Measurements from ENCODE around the gene COMMD9. TPM values are rescaled to one million over a fixed set of nuclear protein-coding genes. Genes with fewer than 3 reads are reported as not detected.
A peak's percentile ranks its signal among the peaks of the same experiment; 100 is the strongest.
"Not testable (repeated sequence)": the region's sequence is repeated elsewhere in the genome, so short reads cannot be mapped to it uniquely, and the experiment has no call there.

The COMMD9 gene
- total and polyA plus RNA-seq, 2 experiments from 2014 or later: 42.2 to 85.3 TPM

- in situ Hi-C loops (cut with MboI): no loop called here
- H3K9ac ChIP-seq: no peak overlapping the region
- no peaks in the 10 kb centered on the region for H3K9me3 ChIP-seq (ENCODE audit: low read depth)
- no peak overlapping the region for H2AFZ ChIP-seq
- H3K9me2 ChIP-seq (ENCODE audit: insufficient read depth): no peaks in the 10 kb centered on the region
- H3K79me2 ChIP-seq (ENCODE audit: insufficient read depth): no peaks in the 10 kb centered on the region
- no peaks in the 10 kb centered on the region for H3K27me3 ChIP-seq (replicated peaks; ENCODE audit: insufficient read depth)
- no peak overlapping the region for H3K4me2 ChIP-seq (ENCODE audit: unreplicated experiment)
- H3K4me3 ChIP-seq: no peak overlapping the region
- H3K4me1 ChIP-seq (ENCODE audit: insufficient read depth): peaks cover 11% of the 10 kb centered on the region
- peaks cover 13% of the 10 kb centered on the region for H3F3A ChIP-seq (ENCODE audit: insufficient read depth)
- WGBS, 2 experiments (ENCODE audit: low coverage in 1 of 2, low lambda C conversion rate in 2 of 2, missing lambda C conversion rate in 2 of 2): 79 to 88% methylated on average over 2 of the region's 2 CpGs
- H3K36me3 ChIP-seq (ENCODE audit: low read depth): no peaks in the 10 kb centered on the region
- H3K27ac ChIP-seq: no peak overlapping the region
- TF ChIP-seq EZH2 (IDR thresholded peaks at IDR 0.05; ENCODE audit: insufficient read depth, poor library complexity, severe bottlenecking) (no peak), EZH2phosphoT487 (IDR thresholded peaks at IDR 0.05; ENCODE audit: insufficient read depth, low read depth) (no peak)
- H4K20me1 ChIP-seq (ENCODE audit: insufficient read depth): no peaks in the 10 kb centered on the region
- peak; percentile 40 for DNase-seq
Observed at GRCh38 chr11:36328966-36329673, 39.9 kb upstream of the COMMD9 start.

DNA sequence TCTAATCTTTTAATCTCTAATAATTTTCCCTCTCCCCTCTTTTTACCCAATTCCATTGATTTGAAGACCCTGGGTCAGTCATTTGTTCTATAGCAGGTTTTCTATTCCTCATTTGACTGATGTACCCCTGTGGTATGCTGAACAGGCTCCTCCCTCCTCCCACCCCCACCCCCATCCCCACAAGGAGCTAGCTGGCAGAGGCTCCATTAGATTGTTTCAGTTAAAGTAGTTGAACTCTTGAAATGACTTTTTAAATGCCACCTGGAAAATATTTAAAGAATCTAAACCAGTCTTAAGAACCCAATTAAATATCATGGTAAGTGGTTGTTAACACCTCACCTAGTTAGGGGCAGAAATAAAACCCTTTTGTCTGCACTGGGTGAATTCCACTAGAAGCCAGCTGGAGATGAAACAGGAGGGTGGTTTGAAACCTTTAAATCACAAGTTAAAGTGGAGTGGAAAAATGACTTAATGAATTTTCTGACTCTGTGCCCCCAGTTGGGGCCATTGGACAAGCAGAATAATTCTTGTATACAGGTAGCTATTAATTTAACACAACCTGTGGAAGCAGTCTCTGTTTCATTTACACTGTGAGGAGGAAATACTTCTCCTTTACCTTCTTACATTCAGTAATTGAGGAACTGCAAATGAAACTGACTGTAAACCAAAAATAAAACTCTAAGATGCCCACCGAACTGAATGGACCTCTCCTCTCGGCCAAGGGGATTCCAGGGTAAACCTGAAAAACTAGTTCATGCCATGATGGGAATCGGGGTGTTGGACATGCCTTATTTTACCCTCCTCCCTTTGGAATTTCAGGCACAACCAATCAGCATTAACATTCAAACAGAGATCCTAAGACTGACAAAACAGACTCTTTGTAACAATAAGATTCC lies 37.5 kb upstream of the COMMD9 start:
- H3K36me3 ChIP-seq (ENCODE audit: low read depth): no peaks in the 10 kb centered on the region
- no peaks in the 10 kb centered on the region for H3K9me2 ChIP-seq (ENCODE audit: insufficient read depth)
- no peak overlapping the region for H3K27ac ChIP-seq
- in situ Hi-C loops (cut with MboI): no loop called here
- H3K4me3 ChIP-seq: no peak overlapping the region
- no peak overlapping the region for H3K9ac ChIP-seq
- H3K4me2 ChIP-seq (ENCODE audit: unreplicated experiment): no peak overlapping the region
- no peaks in the 10 kb centered on the region for H4K20me1 ChIP-seq (ENCODE audit: insufficient read depth)
- H3K27me3 ChIP-seq (replicated peaks; ENCODE audit: insufficient read depth): no peaks in the 10 kb centered on the region
- no peaks in the 10 kb centered on the region for H3K4me1 ChIP-seq (ENCODE audit: insufficient read depth)
- WGBS, 2 experiments (ENCODE audit: low coverage in 1 of 2, low lambda C conversion rate in 2 of 2, missing lambda C conversion rate in 2 of 2): 52 to 61% methylated on average over 3 of the region's 3 CpGs
- H3K79me2 ChIP-seq (ENCODE audit: insufficient read depth): no peaks in the 10 kb centered on the region
- H3K9me3 ChIP-seq (ENCODE audit: low read depth): no peaks in the 10 kb centered on the region
- no peak overlapping the region for H2AFZ ChIP-seq
- no peak for DNase-seq
- no peaks in the 10 kb centered on the region for H3F3A ChIP-seq (ENCODE audit: insufficient read depth)
- no peak for TF ChIP-seq EZH2 (IDR thresholded peaks at IDR 0.05; ENCODE audit: insufficient read depth, poor library complexity, severe bottlenecking)
- no peak for TF ChIP-seq EZH2phosphoT487 (IDR thresholded peaks at IDR 0.05; ENCODE audit: insufficient read depth, low read depth)

DNA sequence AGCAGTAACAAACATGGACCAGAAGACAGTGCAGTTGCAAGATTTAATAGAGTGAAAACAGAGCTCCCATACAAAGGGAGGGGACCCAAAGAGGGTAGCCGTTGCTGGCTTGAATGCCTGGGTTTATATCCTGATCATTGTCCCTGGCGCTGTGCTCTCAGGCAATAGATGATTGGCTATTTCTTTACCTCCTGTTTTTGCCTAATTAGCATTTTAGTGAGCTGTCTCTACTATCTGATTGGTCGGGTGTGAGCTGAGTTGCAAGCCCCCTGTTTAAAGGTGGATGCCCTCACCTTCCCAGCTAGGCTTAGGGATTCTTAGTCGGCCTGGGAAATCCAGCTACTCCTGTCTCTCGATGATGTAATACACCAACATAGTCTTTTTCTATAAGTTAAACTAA lies 36.2 kb upstream of the COMMD9 start:
- H3K4me1 ChIP-seq (ENCODE audit: insufficient read depth); DNase-seq; H3K36me3 ChIP-seq (ENCODE audit: low read depth); in situ Hi-C loops (cut with MboI); H3K9me3 ChIP-seq (ENCODE audit: low read depth); H3K27me3 ChIP-seq (replicated peaks; ENCODE audit: insufficient read depth); H3K9me2 ChIP-seq (ENCODE audit: insufficient read depth); H4K20me1 ChIP-seq (ENCODE audit: insufficient read depth); H3F3A ChIP-seq (ENCODE audit: insufficient read depth); H3K4me3 ChIP-seq; H3K27ac ChIP-seq; H2AFZ ChIP-seq; H3K4me2 ChIP-seq (ENCODE audit: unreplicated experiment); H3K79me2 ChIP-seq (ENCODE audit: insufficient read depth); H3K9ac ChIP-seq: not testable (repeated sequence)
- 56 to 59% methylated on average over 5 of the region's 5 CpGs for WGBS, 2 experiments (ENCODE audit: low coverage in 1 of 2, low lambda C conversion rate in 2 of 2, missing lambda C conversion rate in 2 of 2)

DNA sequence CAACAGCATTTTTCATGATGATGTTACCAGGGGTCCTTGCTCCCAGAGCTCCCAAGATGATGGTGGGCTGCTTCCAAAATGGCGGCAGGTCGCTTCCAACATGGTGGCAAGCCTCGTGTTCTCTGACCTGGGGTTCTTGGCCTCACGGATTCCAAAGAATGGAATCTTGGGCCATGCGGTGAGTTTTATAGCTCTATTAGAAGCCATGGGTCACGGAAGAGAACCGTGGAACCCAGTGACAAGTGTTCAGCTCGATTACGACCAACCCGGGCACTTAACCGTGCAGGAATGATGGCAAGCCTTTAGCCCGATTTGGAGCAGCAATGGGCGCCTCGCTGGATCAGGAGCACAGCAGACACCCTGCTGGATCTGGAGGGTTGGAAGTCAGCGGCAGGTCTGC lies 35.7 kb upstream of the COMMD9 start:
- in situ Hi-C loops (cut with MboI); H3K27me3 ChIP-seq (replicated peaks; ENCODE audit: insufficient read depth): not testable (repeated sequence)

More for the DNA sequence above, 35.7 kb upstream of the COMMD9 start:
- H3K9me3 ChIP-seq (ENCODE audit: low read depth); H3K9me2 ChIP-seq (ENCODE audit: insufficient read depth); H2AFZ ChIP-seq; H3K79me2 ChIP-seq (ENCODE audit: insufficient read depth); H4K20me1 ChIP-seq (ENCODE audit: insufficient read depth); H3F3A ChIP-seq (ENCODE audit: insufficient read depth); H3K4me3 ChIP-seq; H3K27ac ChIP-seq; DNase-seq; H3K9ac ChIP-seq; H3K36me3 ChIP-seq (ENCODE audit: low read depth); H3K4me1 ChIP-seq (ENCODE audit: insufficient read depth); H3K4me2 ChIP-seq (ENCODE audit: unreplicated experiment): not testable (repeated sequence)
- 78 to 81% methylated on average over 15 of the region's 15 CpGs for WGBS, 2 experiments (ENCODE audit: low coverage in 1 of 2, low lambda C conversion rate in 2 of 2, missing lambda C conversion rate in 2 of 2)

All from GM23248 (cell line).